ENCODE results near the gene MRPL23.

DNA sequence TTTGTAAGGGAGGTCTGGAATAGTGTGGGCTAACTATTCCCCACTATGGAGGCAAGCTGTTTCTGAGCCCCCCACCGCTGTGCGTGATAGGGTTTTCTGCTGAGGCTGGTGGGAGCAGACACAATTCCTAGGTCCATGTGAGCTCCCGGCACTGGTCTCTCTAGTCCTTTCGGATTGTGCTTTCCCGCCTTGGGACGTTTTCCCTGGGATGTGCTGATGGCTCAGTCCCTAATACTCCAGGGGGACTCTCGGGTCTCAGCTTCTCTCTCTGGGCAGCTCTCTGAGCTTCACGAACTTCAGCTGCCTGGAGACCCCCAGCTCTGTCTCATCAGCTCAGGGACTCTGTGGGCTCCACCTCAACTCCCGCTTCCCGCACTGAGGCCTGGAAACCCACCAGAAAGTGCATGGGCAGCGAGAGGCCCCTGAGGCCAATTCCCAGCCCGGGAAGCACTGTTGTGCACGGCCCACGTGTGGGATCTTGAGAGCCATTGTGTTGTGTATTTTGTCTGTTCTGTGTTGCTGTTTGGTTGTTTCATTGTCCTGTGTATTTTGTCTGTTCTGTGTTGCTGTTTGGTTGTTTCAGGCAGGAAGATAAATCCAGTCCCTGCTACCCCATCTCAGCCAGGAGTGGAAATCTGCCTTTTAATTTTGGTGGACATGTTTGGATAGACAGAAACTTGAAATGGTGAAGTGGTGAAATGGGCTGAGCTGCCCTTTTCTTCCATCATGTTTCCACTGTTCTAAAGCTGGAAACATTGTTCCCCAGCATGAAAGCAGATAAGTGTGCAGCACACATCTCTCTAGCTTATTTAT lies 40.3 kb upstream of the MRPL23 start:
- TF ChIP-seq, protein P1, sequence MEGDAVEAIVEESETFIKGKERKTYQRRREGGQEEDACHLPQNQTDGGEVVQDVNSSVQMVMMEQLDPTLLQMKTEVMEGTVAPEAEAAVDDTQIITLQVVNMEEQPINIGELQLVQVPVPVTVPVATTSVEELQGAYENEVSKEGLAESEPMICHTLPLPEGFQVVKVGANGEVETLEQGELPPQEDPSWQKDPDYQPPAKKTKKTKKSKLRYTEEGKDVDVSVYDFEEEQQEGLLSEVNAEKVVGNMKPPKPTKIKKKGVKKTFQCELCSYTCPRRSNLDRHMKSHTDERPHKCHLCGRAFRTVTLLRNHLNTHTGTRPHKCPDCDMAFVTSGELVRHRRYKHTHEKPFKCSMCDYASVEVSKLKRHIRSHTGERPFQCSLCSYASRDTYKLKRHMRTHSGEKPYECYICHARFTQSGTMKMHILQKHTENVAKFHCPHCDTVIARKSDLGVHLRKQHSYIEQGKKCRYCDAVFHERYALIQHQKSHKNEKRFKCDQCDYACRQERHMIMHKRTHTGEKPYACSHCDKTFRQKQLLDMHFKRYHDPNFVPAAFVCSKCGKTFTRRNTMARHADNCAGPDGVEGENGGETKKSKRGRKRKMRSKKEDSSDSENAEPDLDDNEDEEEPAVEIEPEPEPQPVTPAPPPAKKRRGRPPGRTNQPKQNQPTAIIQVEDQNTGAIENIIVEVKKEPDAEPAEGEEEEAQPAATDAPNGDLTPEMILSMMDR (conservative IDR thresholded peaks at IDR 0.05; ENCODE audit: low read depth, low read length) = no peak
- TF ChIP-seq EZH2 (IDR thresholded peaks at IDR 0.05; ENCODE audit: low read length, unreplicated experiment) = no peak
- TF ChIP-seq EZH2phosphoT487 (IDR thresholded peaks at IDR 0.05; ENCODE audit: borderline replicate concordance, low read length) = no peak
